HG02852 (cell line): ENCODE measurements around the gene CDCP2.
"Not testable (repeated sequence)": the region's sequence is repeated elsewhere in the genome, so short reads cannot be mapped to it uniquely, and the experiment has no call there.

Experiments used
- ATAC-seq: cut with Tn5 transposase; IDR thresholded peaks from one replicate; pipeline ENCODE4 v1.9.1; 2021; ENCODE audit warnings: mild to moderate bottlenecking, moderate library complexity; ENCODE audit not compliant: unreplicated experiment

The CDCP2 gene

GRCh38 chr1:54168206-54168965 lies 15.6 kb upstream of the CDCP2 start:
- ATAC-seq = no peak

- ATAC-seq = no peak
These were observed 14.8 kb upstream of the CDCP2 start for GRCh38 chr1:54167422-54168139.

GRCh38 chr1:54166357-54166756 lies 13.6 kb upstream of the CDCP2 start:
- not testable (repeated sequence) for ATAC-seq

- ATAC-seq = no peak
These were observed 12.3 kb upstream of the CDCP2 start for GRCh38 chr1:54165146-54165545.

GRCh38 chr1:54163573-54163972 lies 10.8 kb upstream of the CDCP2 start:
- ATAC-seq = no peak

GRCh38 chr1:54163051-54163450 lies 10.3 kb upstream of the CDCP2 start:
- ATAC-seq = no peak

GRCh38 chr1:54161495-54162168 lies 8.8 kb upstream of the CDCP2 start:
- ATAC-seq = no peak

- no peak for ATAC-seq
These were observed 7.6 kb upstream of the CDCP2 start for GRCh38 chr1:54160351-54160750.

- no peak for ATAC-seq
These were observed 7.0 kb upstream of the CDCP2 start for GRCh38 chr1:54159733-54160316.

GRCh38 chr1:54158071-54158470 lies 5.3 kb upstream of the CDCP2 start:
- no peak for ATAC-seq

- no peak for ATAC-seq
These were observed 4.6 kb upstream of the CDCP2 start for GRCh38 chr1:54157401-54157800.

GRCh38 chr1:54156986-54157385 lies 4.2 kb upstream of the CDCP2 start:
- ATAC-seq = no peak

GRCh38 chr1:54156201-54156600 lies 3.4 kb upstream of the CDCP2 start:
- no peak for ATAC-seq

- ATAC-seq = no peak
These were observed 987 bp upstream of the CDCP2 start for GRCh38 chr1:54153535-54154439.

GRCh38 chr1:54151013-54151412 lies 1.8 kb downstream of the CDCP2 start:
- ATAC-seq = no peak

- ATAC-seq = no peak
These were observed 3.1 kb downstream of the CDCP2 start for GRCh38 chr1:54149734-54150133.

GRCh38 chr1:54144366-54144765 lies 8.4 kb downstream of the CDCP2 start:
- no peak for ATAC-seq

- no peak for ATAC-seq
These were observed 10.5 kb downstream of the CDCP2 start for GRCh38 chr1:54142146-54142900.

GRCh38 chr1:54139711-54140110 lies 13.1 kb downstream of the CDCP2 start:
- no peak for ATAC-seq

- no peak for ATAC-seq
These were observed 13.8 kb downstream of the CDCP2 start for GRCh38 chr1:54138994-54139393.
